ENCODE results near the gene CRHR1. TPM values are rescaled to one million over a fixed set of nuclear protein-coding genes. Genes with fewer than 3 reads are reported as not detected.

Gene CRHR1
- total RNA-seq, 6 experiments from 2014 or later = not detected

DNA sequence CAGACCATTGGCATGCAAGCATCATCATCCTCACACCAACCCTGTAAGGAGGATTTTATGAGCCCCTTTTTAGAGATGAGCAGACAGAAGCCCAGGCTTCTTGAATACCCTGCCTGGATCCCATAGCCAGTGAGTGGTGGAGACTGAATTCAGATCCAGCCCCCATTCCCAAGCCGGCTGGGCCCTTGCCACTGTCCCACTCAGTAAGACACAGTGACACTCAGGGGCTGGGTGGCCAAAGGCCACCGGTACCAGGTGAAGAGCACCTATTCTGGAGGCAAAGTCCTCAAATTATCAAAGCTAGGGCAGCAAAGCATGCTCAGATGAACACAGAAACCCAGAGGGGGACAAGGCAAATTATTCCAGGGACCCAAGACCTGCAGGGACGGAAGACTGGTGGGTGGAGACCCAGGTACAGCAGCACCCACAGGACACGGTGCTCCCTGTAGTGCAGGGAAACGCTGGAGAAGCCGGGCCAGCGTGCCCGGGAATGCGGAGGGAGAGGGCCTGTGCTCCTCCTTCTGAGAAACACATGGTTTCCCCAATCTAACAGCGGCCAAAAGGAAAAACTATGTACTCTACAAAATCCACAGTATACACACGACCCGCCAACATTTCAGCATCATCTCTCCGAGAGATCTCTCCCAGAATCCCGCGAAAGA is 33.2 kb upstream of the CRHR1 start:
- no peak for ATAC-seq
- intact Hi-C loops (cut with DNase I) = no loop called here

DNA sequence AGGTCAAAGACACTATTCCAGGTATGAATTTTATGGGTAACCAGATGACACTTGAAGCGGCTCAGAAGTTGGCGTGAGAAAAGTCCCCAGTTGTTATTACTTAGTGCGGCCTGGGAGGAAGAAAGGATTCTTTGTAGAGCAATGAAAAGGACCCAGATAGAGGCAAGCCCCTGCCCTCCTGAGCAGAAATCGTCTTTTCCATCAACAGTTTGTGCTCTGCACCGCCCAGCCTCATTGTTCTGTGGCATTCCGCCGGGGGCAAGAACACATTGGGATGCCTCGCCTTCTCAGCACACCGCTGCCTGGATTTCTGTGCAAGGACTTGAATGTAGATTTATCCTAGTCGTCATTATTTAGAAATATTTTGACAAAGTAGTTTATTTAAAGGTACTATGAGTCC is 32.7 kb upstream of the CRHR1 start:
- no peak for DNase-seq
- WGBS (ENCODE audit: insufficient coverage, low coverage, low lambda C conversion rate, missing lambda C conversion rate) = 57% methylated on average over 8 of the region's 10 CpGs
- intact Hi-C loops (cut with DNase I) = no loop called here

More for the DNA sequence above, 33.2 kb upstream of the CRHR1 start:
- Histone ChIP-seq H3K36me3 (no peaks in the 10 kb centered on the region), H3K27me3 (no peaks in the 10 kb centered on the region), H3K4me1 (no peaks in the 10 kb centered on the region), H3K4me3 (no peak overlapping the region), H3K9me3 (no peaks in the 10 kb centered on the region), H3K27ac (no peak overlapping the region)
- TF ChIP-seq, protein P1, sequence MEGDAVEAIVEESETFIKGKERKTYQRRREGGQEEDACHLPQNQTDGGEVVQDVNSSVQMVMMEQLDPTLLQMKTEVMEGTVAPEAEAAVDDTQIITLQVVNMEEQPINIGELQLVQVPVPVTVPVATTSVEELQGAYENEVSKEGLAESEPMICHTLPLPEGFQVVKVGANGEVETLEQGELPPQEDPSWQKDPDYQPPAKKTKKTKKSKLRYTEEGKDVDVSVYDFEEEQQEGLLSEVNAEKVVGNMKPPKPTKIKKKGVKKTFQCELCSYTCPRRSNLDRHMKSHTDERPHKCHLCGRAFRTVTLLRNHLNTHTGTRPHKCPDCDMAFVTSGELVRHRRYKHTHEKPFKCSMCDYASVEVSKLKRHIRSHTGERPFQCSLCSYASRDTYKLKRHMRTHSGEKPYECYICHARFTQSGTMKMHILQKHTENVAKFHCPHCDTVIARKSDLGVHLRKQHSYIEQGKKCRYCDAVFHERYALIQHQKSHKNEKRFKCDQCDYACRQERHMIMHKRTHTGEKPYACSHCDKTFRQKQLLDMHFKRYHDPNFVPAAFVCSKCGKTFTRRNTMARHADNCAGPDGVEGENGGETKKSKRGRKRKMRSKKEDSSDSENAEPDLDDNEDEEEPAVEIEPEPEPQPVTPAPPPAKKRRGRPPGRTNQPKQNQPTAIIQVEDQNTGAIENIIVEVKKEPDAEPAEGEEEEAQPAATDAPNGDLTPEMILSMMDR (IDR thresholded peaks at IDR 0.05) = no peak
- TF ChIP-seq POLR2A (IDR thresholded peaks at IDR 0.05) = no peak
- DNase-seq = no peak
- WGBS (ENCODE audit: insufficient coverage, low coverage, low lambda C conversion rate, missing lambda C conversion rate) = 67% methylated on average over 5 of the region's 15 CpGs

DNA sequence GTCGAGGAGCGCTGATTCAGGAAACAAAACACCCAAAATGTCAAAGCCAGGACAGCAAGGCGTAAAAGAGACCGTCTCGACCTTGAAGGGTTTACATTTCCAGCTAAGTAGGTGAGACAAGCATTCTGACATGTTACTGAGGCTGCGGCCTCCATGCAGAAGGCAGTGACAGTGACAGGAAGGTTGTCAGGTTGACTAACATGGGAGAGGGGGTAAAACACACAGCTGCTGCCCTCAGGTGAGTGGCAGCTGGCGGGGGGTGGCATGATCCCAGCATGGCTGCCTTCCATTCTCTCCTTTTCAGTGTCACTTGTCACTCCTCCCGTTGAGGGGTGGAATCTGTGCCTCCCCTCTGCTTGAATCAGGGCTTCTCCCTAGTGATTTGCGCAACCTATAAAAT is 31.9 kb upstream of the CRHR1 start:
- DNase-seq (no peak), ATAC-seq (no peak)
- 54% methylated on average over 7 of the region's 9 CpGs for WGBS (ENCODE audit: insufficient coverage, low coverage, low lambda C conversion rate, missing lambda C conversion rate)
- Histone ChIP-seq H3K36me3 (no peaks in the 10 kb centered on the region), H3K27ac (no peak overlapping the region), H3K27me3 (no peaks in the 10 kb centered on the region), H3K9me3 (no peaks in the 10 kb centered on the region), H3K4me1 (no peaks in the 10 kb centered on the region), H3K4me3 (no peak overlapping the region)
- TF ChIP-seq, protein P1 (IDR thresholded peaks at IDR 0.05) = no peak
- TF ChIP-seq POLR2A (IDR thresholded peaks at IDR 0.05) = no peak
- intact Hi-C loops (cut with DNase I) = no loop called here

More for the DNA sequence above, 32.7 kb upstream of the CRHR1 start:
- Histone ChIP-seq H3K27ac (no peak overlapping the region), H3K27me3 (no peaks in the 10 kb centered on the region), H3K9me3 (no peaks in the 10 kb centered on the region), H3K4me1 (no peaks in the 10 kb centered on the region), H3K36me3 (no peaks in the 10 kb centered on the region), H3K4me3 (no peak overlapping the region)
- no peak for ATAC-seq
- TF ChIP-seq POLR2A (IDR thresholded peaks at IDR 0.05) = no peak

DNA sequence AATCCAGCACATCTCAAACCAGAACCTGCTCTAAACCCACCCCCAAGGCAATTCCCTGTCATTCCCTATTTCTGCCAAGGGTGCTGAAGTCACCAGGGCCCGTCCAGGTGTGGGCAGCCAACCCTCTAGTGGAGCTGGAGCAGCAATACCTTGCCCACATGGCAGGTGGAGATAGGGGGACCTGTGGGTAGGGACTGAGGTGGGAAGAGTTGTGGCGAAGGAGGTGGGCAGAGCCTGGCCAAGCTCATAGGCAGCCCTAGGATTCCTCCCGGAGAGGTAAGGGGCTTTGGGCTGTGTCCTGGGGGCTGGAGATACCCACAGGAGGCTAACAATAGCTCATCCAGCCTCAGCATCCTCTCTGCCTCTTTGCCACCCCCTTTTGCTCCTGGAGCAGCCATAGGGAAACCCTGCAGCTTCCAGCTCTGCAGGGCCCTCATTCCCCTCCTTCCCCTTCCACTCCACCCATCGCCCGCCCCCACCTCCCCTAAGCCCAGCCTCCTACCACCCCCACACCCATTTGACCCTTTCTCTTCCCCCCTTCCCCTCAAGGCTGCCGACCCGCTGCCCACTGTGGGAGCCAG is 30.4 kb upstream of the CRHR1 start:
- DNase-seq (no peak), ATAC-seq (no peak)
- WGBS (ENCODE audit: insufficient coverage, low coverage, low lambda C conversion rate, missing lambda C conversion rate) = 46% methylated on average over 6 of the region's 7 CpGs
- TF ChIP-seq, protein P1 (IDR thresholded peaks at IDR 0.05) = no peak
- no peak for TF ChIP-seq POLR2A (IDR thresholded peaks at IDR 0.05)
- H3K4me3 ChIP-seq = no peak overlapping the region
- no peaks in the 10 kb centered on the region for H3K9me3 ChIP-seq
- intact Hi-C loops (cut with DNase I) = no loop called here
- no peak overlapping the region for H3K27ac ChIP-seq
- H3K36me3 ChIP-seq = no peaks in the 10 kb centered on the region
- no peaks in the 10 kb centered on the region for H3K4me1 ChIP-seq
- H3K27me3 ChIP-seq = no peaks in the 10 kb centered on the region

- no peak overlapping the region for H3K27ac ChIP-seq
- DNase-seq = no peak
- WGBS (ENCODE audit: insufficient coverage, low coverage, low lambda C conversion rate, missing lambda C conversion rate) = 63% methylated on average over 4 of the region's 8 CpGs
- no peaks in the 10 kb centered on the region for H3K27me3 ChIP-seq
- no peaks in the 10 kb centered on the region for H3K4me1 ChIP-seq
- no peak overlapping the region for H3K4me3 ChIP-seq
- TF ChIP-seq POLR2A (IDR thresholded peaks at IDR 0.05) = no peak
- TF ChIP-seq, protein P1 (IDR thresholded peaks at IDR 0.05) = no peak
- ATAC-seq = no peak
- intact Hi-C loops (cut with DNase I) = no loop called here
- H3K9me3 ChIP-seq = no peaks in the 10 kb centered on the region
- H3K36me3 ChIP-seq = no peaks in the 10 kb centered on the region
Observed at GRCh38 chr17:45755050-45755449, 29.1 kb upstream of the CRHR1 start.

Measured in right lobe of liver (tissue), 6 donors.